Measurements from ENCODE around the gene SPDYE3.
"Not testable (repeated sequence)": the region's sequence is repeated elsewhere in the genome, so short reads cannot be mapped to it uniquely, and the experiment has no call there.

Gene SPDYE3

DNA sequence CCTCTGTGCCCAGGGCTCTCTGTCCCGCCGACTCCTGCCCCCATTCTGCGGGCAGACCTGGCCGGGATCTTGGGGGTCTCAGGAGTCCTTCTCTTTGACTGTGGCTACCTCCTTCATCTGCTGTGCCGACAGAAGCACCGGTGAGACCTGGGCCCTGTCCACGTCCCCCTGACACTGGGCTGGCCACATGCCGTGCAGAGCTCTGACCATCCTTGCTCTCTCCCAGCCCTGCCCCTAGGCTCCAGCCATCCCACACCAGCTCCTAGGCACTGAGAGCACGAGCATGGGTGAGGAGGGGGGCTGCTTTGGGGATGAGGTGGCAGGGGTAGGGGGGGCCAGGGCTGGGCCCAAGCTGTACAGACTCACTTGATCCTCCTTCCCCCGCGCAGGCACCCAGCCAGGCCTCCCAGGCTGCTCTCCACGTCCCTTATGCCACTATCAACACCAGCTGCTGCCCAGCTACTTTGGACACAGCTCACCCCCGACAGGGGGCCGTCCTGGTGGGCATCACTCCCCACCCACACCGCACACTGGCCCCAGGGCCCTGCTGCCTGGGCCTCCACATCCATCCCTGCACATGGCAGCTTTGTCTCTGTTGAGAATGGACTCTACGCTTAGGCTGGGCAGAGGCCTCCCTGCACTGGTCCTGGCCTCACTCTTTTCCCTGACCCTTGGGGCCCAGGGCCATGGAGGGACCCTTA, 45.6 kb downstream of the SPDYE3 start:
- TF ChIP-seq POLR2AphosphoS5 (IDR thresholded peaks at IDR 0.05; ENCODE audit: low read depth, low read length), result 0 out of 2 replicates have a peak, but pooled peaks have one; percentile 38
- no peak for TF ChIP-seq POLR2A (IDR thresholded peaks at IDR 0.05; ENCODE audit: low read depth, low read length)
- no peak for TF ChIP-seq TAF1 (IDR thresholded peaks at IDR 0.05; ENCODE audit: borderline replicate concordance, low read depth, low read length)
- FAIRE-seq, result no peak

DNA sequence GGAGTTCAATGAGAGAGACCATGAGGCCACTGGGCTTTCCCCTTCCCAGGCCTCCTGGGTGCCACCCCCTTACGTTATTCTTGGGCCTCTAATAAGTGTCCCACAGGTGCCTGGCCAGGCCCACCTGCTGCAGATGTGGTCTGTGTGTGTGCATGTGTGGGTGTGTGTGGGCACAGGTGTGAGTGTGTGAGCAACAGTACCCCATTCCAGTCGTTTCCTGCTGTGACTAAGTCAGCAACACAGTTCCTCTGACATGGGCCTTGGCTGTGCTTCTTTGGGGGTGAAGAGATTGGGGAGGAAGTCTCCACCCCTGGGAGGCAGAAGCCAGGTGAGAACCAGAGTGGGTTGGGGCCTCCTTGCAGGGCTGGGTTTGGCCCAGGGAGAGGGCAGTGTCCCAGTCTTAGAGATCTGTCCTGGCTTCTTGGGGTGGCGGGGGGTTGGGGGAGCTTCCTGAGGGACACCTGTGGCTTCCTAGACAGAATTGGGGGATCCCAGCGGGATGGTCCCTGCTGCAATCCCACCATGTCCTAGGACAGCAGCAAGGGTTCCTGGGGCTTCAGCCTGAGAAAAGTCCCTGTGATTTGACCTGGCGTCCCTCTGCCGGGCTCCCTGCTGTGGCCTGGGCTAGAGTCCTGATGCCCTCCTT, 46.3 kb downstream of the SPDYE3 start:
- DNase-seq (ENCODE audit: insufficient read length) (no peak), FAIRE-seq (no peak)
- TF ChIP-seq POLR2AphosphoS5 (IDR thresholded peaks at IDR 0.05; ENCODE audit: low read depth, low read length), result no peak
- TF ChIP-seq TAF1 (IDR thresholded peaks at IDR 0.05; ENCODE audit: borderline replicate concordance, low read depth, low read length), result no peak
- TF ChIP-seq POLR2A (IDR thresholded peaks at IDR 0.05; ENCODE audit: low read depth, low read length), result peak; percentile 50; the same call in 1 of the 2 replicates

More for the DNA sequence above, 45.6 kb downstream of the SPDYE3 start:
- no peak for DNase-seq (ENCODE audit: insufficient read length)

DNA sequence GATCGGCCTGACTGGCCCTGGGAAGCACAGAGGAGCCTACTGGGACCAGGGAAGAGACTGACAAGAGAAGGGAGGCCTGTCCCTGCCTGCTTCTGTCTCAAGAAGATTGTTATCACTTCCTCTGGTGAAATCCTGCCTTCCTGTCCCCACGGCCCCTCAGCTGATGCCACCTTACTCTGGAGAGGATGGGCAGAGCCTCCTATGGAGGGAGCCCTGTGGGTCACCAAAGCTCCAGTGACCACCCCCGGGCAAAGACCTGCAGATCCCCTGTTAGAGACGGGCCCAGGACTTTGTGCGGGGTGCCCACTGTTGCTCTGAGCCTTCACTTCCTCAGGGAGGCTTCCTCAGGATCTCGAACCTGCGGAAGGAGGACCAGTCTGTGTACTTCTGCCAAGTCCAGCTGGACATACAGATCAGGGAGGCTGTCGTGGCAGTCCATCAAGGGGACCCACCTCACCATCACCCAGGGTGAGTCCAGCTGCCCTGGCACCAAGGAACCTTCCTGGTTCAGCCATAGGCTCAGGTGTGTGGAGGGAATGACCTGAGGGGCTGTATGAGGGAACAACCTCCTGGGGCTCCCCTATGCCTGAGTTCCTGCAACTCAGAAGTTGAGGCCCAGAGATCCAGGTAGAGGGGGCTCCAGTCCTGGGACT, 49.0 kb downstream of the SPDYE3 start:
- no peak for TF ChIP-seq POLR2AphosphoS5 (IDR thresholded peaks at IDR 0.05; ENCODE audit: low read depth, low read length)
- no peak for TF ChIP-seq TAF1 (IDR thresholded peaks at IDR 0.05; ENCODE audit: borderline replicate concordance, low read depth, low read length)
- TF ChIP-seq POLR2A (IDR thresholded peaks at IDR 0.05; ENCODE audit: low read depth, low read length), result no peak; the same call in 1 of the 2 replicates
- DNase-seq (ENCODE audit: insufficient read length), result no peak
- no peak for FAIRE-seq

DNA sequence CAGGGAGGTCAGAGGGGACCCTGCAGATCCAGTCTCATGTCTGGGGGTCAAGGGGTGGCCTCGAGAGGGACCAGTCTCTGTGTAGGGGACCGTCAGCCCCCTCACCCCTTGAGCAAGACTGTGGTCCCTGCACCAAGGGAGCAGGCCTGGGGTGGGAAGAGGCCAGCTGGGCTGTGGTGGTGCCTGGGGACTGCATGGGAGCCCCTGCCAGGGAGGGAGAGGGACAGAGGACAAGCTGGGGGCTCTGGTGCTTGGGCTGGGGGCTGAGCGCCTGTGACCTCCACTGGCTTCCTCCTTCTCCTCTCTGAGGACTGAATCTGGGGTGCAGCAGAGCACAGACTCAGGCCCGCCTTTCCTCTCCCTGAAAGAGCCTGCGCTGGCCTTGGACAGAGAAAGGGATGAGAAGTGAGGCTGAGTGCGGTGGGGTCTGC, 49.6 kb downstream of the SPDYE3 start:
- no peak for DNase-seq (ENCODE audit: insufficient read length)
- FAIRE-seq, result no peak
- TF ChIP-seq POLR2A (IDR thresholded peaks at IDR 0.05; ENCODE audit: low read depth, low read length), result no peak
- no peak for TF ChIP-seq POLR2AphosphoS5 (IDR thresholded peaks at IDR 0.05; ENCODE audit: low read depth, low read length)
- no peak for TF ChIP-seq TAF1 (IDR thresholded peaks at IDR 0.05; ENCODE audit: borderline replicate concordance, low read depth, low read length)

DNA sequence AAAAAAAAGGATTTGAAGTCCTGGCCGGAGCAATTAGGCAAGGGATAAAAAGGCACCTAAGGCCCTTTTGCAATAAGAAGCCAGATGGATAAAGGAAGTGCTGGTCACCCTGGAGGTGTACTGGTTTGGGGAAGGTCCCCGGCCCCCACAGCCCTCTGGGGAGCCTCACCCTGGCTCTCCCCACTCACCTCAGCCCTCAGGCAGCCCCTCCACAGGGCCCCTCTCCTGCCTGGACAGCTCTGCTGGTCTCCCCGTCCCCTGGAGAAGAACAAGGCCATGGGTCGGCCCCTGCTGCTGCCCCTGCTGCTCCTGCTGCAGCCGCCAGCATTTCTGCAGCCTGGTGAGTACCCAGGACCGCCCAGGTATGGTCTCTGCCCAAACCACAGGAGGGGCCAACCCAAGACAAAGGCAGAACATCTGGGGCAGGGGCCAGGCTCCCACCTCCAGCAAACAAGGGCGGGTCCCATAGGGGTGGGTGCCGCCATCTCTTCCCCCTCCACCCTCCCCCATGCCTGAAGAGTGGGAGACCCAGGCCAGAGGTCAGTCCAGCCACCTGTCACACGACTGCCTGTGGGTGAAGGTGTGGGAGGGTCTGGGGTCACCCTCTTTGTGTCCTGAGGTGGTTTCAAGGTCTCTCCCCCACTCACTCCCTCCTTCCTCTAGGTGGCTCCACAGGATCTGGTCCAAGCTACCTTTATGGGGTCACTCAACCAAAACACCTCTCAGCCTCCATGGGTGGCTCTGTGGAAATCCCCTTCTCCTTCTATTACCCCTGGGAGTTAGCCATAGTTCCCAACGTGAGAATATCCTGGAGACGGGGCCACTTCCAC, 50.7 kb downstream of the SPDYE3 start, which contains the start of gene PILRB:
Gene PILRB, plus strand, starts transcription at position 91 of the 830 bp plus-strand sequence. Its CDS starts 186 bp downstream, at position 277.
- DNase-seq (ENCODE audit: insufficient read length) (no peak), FAIRE-seq (peak; percentile 93)
- TF ChIP-seq POLR2A (IDR thresholded peaks at IDR 0.05; ENCODE audit: low read depth, low read length), result 0 out of 2 replicates have a peak, but pooled peaks have one; percentile 36
- TF ChIP-seq TAF1 (IDR thresholded peaks at IDR 0.05; ENCODE audit: borderline replicate concordance, low read depth, low read length), result no peak

DNA sequence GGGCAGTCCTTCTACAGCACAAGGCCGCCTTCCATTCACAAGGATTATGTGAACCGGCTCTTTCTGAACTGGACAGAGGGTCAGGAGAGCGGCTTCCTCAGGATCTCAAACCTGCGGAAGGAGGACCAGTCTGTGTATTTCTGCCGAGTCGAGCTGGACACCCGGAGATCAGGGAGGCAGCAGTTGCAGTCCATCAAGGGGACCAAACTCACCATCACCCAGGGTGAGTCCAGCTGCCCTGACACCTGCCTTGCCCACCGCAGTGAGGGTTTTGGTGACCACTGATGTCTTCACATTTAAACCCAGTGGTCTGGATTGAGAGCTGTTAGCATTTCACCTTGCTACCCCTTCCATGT, 51.3 kb downstream of the SPDYE3 start:
- TF ChIP-seq POLR2AphosphoS5 (IDR thresholded peaks at IDR 0.05; ENCODE audit: low read depth, low read length), result no peak
- TF ChIP-seq POLR2A (IDR thresholded peaks at IDR 0.05; ENCODE audit: low read depth, low read length), result no peak
- TF ChIP-seq TAF1 (IDR thresholded peaks at IDR 0.05; ENCODE audit: borderline replicate concordance, low read depth, low read length), result no peak
- no peak for FAIRE-seq
- DNase-seq (ENCODE audit: insufficient read length), result no peak

DNA sequence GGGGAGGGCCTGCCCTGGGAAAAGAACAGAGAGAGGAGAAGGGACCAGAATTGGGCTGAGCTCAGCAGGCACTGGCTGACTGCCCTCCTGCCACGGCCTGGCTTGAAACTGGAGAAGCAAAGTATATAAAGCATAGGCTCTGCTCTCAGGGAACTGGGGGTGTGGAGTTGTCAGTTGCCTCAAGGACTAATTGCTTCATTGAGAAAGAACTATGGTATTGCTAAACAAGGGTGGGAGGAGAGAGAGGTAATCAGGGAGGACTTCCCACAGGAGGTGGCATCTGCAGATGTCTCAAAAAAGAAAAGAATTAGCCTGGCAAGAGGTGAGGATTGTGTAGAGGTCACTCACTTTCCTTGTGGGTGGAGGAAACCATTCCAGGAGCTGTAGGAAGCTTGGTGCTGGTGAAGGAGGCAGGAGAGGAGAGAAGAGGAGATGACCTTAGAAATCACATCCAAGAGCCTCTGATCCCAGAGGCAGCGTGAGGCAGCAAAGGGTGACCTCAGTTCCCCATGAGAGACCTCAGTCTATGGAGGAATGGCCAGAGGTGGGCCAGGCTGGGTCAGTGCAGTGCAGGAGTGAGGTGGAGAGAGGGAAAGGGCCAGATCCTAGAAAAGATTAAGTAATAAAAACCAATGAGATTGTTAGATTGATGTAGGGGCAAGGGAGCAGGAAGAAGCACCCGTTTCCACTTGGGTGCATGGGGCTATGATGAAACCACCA, 52.8 kb downstream of the SPDYE3 start:
- no peak for FAIRE-seq
- no peak for TF ChIP-seq POLR2AphosphoS5 (IDR thresholded peaks at IDR 0.05; ENCODE audit: low read depth, low read length)
- no peak for TF ChIP-seq TAF1 (IDR thresholded peaks at IDR 0.05; ENCODE audit: borderline replicate concordance, low read depth, low read length)
- no peak for TF ChIP-seq POLR2A (IDR thresholded peaks at IDR 0.05; ENCODE audit: low read depth, low read length)
- no peak for DNase-seq (ENCODE audit: insufficient read length)

DNA sequence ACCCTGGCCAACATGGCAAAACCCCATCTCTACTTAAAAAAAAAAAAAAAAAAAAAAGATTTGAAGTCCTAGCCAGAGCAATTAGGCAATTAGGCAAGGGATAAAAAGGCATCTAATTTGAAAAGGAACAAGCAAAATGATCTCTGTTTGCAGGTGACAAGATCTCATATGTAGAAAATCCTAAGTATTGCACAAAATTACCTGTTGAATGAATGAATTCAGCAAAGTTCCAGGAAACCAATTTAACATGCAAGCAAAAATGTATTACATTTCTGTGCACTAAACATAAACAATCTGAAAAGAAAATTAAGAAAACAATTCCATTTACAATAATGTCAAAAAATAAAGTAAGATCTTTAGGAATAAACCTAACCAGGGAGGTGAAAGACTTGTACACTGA, 55.6 kb downstream of the SPDYE3 start:
- DNase-seq (ENCODE audit: insufficient read length), result no peak
- TF ChIP-seq TAF1 (IDR thresholded peaks at IDR 0.05; ENCODE audit: borderline replicate concordance, low read depth, low read length), result no peak
- TF ChIP-seq POLR2A (IDR thresholded peaks at IDR 0.05; ENCODE audit: low read depth, low read length), result no peak
- no peak for TF ChIP-seq POLR2AphosphoS5 (IDR thresholded peaks at IDR 0.05; ENCODE audit: low read depth, low read length)
- no peak for FAIRE-seq

DNA sequence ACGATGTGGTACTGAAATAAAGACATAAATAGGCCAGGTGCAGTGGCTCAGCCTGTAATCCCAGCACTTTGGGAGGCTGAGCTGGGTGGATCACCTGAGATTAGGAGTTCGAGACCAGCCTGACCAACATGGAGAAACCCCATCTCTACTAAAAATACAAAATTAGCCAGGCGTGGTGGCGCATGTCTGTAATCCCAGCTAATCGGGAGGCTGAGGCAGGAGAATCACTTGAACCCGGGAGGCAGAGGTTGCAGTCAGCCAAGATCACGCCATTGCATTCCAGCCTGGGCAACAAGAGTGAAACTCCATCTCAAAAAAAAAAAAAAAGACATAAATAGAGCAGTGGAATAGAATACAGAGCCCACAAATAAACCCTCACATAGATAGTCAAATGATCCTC, 56.3 kb downstream of the SPDYE3 start:
- FAIRE-seq; DNase-seq (ENCODE audit: insufficient read length): not testable (repeated sequence)

DNA sequence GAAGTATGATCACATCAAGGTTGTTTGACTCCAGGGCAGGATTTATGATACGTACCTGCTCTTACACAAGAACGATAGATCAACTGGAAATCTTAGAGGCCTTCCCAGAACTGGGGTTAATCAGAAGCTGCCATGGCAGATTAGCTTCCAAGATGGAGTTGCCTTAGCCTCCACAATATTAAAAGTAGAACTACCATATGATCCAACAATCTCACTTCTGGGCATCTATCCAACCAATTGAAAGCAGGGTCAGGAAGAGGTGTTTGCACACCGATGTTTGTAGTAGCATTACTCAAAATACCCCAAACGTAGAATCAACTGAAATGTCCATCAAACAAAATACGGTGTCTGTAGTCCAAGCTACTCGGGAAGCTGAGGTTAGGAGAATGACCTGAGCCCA, 57.0 kb downstream of the SPDYE3 start:
- FAIRE-seq (no peak), DNase-seq (ENCODE audit: insufficient read length) (no peak)
- TF ChIP-seq POLR2AphosphoS5 (IDR thresholded peaks at IDR 0.05; ENCODE audit: low read depth, low read length) (no peak), POLR2A (IDR thresholded peaks at IDR 0.05; ENCODE audit: low read depth, low read length) (no peak), TAF1 (IDR thresholded peaks at IDR 0.05; ENCODE audit: borderline replicate concordance, low read depth, low read length) (no peak)

DNA sequence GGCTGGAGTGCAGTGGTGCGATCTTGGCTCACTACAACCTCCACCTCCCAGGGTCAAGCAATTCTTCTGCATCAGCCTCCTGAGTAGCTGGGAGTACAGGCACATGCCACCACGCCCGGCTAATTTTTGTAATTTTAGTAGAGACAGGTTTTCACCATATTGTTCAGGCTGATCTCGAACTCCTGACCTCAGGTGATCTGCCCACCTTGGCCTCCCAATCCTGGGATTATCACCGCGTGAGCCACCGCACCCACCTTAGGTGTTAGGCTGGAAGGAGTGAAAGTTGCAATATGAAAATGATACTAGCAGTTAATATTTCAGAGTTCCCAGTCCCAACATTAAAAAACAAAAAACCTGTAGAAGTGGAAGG, 58.5 kb downstream of the SPDYE3 start:
- not testable (repeated sequence) for DNase-seq (ENCODE audit: insufficient read length); FAIRE-seq

All from GM12892 (cell line).